ENCODE results near the gene FGF4.
"Not testable (repeated sequence)": the region's sequence is repeated elsewhere in the genome, so short reads cannot be mapped to it uniquely, and the experiment has no call there.

Gene FGF4

GRCh38 chr11:69774354-69775162 lies 583 bp downstream of the FGF4 start:
- H3K27me3 ChIP-seq (ENCODE audit: control insufficient read depth, insufficient read depth, low read length, poor library complexity, severe bottlenecking): peaks cover 71% of the 10 kb centered on the region
- no peak overlapping the region for H3K27ac ChIP-seq (ENCODE audit: insufficient read depth, low read depth, low read length, poor library complexity, severe bottlenecking)
- peak overlapping the region; percentile 29 for H3K4me3 ChIP-seq (ENCODE audit: insufficient read depth, low read depth, low read length)
- H3K4me1 ChIP-seq (ENCODE audit: control insufficient read depth, insufficient read depth, low read length): peaks cover 37% of the 10 kb centered on the region
- no peaks in the 10 kb centered on the region for H3K9me3 ChIP-seq (ENCODE audit: control insufficient read depth, low read length)
- H3K36me3 ChIP-seq (ENCODE audit: control insufficient read depth, insufficient read depth, low read length): no peaks in the 10 kb centered on the region
- WGBS, 2 experiments: 3% methylated on average over 107 of the region's 107 CpGs

- H3K4me1 ChIP-seq (ENCODE audit: control insufficient read depth, insufficient read depth, low read length): peaks cover 37% of the 10 kb centered on the region
- peak overlapping the region; percentile 29 for H3K4me3 ChIP-seq (ENCODE audit: insufficient read depth, low read depth, low read length)
- peaks cover 71% of the 10 kb centered on the region for H3K27me3 ChIP-seq (ENCODE audit: control insufficient read depth, insufficient read depth, low read length, poor library complexity, severe bottlenecking)
- H3K36me3 ChIP-seq (ENCODE audit: control insufficient read depth, insufficient read depth, low read length): no peaks in the 10 kb centered on the region
- H3K27ac ChIP-seq (ENCODE audit: insufficient read depth, low read depth, low read length, poor library complexity, severe bottlenecking): no peak overlapping the region
- no peaks in the 10 kb centered on the region for H3K9me3 ChIP-seq (ENCODE audit: control insufficient read depth, low read length)
- 43 to 46% methylated on average over 30 of the region's 30 CpGs for WGBS, 2 experiments
These were observed 1.4 kb downstream of the FGF4 start for GRCh38 chr11:69773626-69774353.

GRCh38 chr11:69771466-69771865 lies 3.7 kb downstream of the FGF4 start:
- Histone ChIP-seq H3K27ac (ENCODE audit: insufficient read depth, low read depth, low read length, poor library complexity, severe bottlenecking) (no peak overlapping the region), H3K4me1 (ENCODE audit: control insufficient read depth, insufficient read depth, low read length) (peaks cover 37% of the 10 kb centered on the region), H3K27me3 (ENCODE audit: control insufficient read depth, insufficient read depth, low read length, poor library complexity, severe bottlenecking) (peaks cover 59% of the 10 kb centered on the region), H3K4me3 (ENCODE audit: insufficient read depth, low read depth, low read length) (no peak overlapping the region), H3K36me3 (ENCODE audit: control insufficient read depth, insufficient read depth, low read length) (no peaks in the 10 kb centered on the region), H3K9me3 (ENCODE audit: control insufficient read depth, low read length) (no peaks in the 10 kb centered on the region)
- WGBS, 2 experiments: 18 to 21% methylated on average over 6 to 7 of the region's 7 CpGs

GRCh38 chr11:69770540-69770939 lies 4.6 kb downstream of the FGF4 start:
- Histone ChIP-seq H3K9me3 (ENCODE audit: control insufficient read depth, low read length) (no peaks in the 10 kb centered on the region), H3K36me3 (ENCODE audit: control insufficient read depth, insufficient read depth, low read length) (no peaks in the 10 kb centered on the region), H3K27ac (ENCODE audit: insufficient read depth, low read depth, low read length, poor library complexity, severe bottlenecking) (no peak overlapping the region), H3K4me1 (ENCODE audit: control insufficient read depth, insufficient read depth, low read length) (peaks cover 36% of the 10 kb centered on the region), H3K27me3 (ENCODE audit: control insufficient read depth, insufficient read depth, low read length, poor library complexity, severe bottlenecking) (peaks cover 49% of the 10 kb centered on the region), H3K4me3 (ENCODE audit: insufficient read depth, low read depth, low read length) (no peak overlapping the region)
- WGBS, 2 experiments: 13 to 14% methylated on average over 5 of the region's 5 CpGs

GRCh38 chr11:69765498-69765995 lies 9.6 kb downstream of the FGF4 start:
- H3K27ac ChIP-seq (ENCODE audit: insufficient read depth, low read depth, low read length, poor library complexity, severe bottlenecking): no peak overlapping the region
- 81 to 88% methylated on average over 10 of the region's 10 CpGs for WGBS, 2 experiments
- no peaks in the 10 kb centered on the region for H3K9me3 ChIP-seq (ENCODE audit: control insufficient read depth, low read length)
- no peak overlapping the region for H3K4me3 ChIP-seq (ENCODE audit: insufficient read depth, low read depth, low read length)
- no peaks in the 10 kb centered on the region for H3K36me3 ChIP-seq (ENCODE audit: control insufficient read depth, insufficient read depth, low read length)
- H3K4me1 ChIP-seq (ENCODE audit: control insufficient read depth, insufficient read depth, low read length): peaks cover under 1% of the 10 kb centered on the region
- H3K27me3 ChIP-seq (ENCODE audit: control insufficient read depth, insufficient read depth, low read length, poor library complexity, severe bottlenecking): no peaks in the 10 kb centered on the region

GRCh38 chr11:69764918-69765317 lies 10.2 kb downstream of the FGF4 start:
- 89 to 95% methylated on average over 7 of the region's 7 CpGs for WGBS, 2 experiments
- not testable (repeated sequence) for H3K9me3 ChIP-seq (ENCODE audit: control insufficient read depth, low read length); H3K4me1 ChIP-seq (ENCODE audit: control insufficient read depth, insufficient read depth, low read length); H3K27ac ChIP-seq (ENCODE audit: insufficient read depth, low read depth, low read length, poor library complexity, severe bottlenecking); H3K27me3 ChIP-seq (ENCODE audit: control insufficient read depth, insufficient read depth, low read length, poor library complexity, severe bottlenecking); H3K36me3 ChIP-seq (ENCODE audit: control insufficient read depth, insufficient read depth, low read length); H3K4me3 ChIP-seq (ENCODE audit: insufficient read depth, low read depth, low read length)

GRCh38 chr11:69760319-69760718 lies 14.8 kb downstream of the FGF4 start:
- H3K4me3 ChIP-seq (ENCODE audit: insufficient read depth, low read depth, low read length): no peak overlapping the region
- H3K36me3 ChIP-seq (ENCODE audit: control insufficient read depth, insufficient read depth, low read length): no peaks in the 10 kb centered on the region
- H3K27me3 ChIP-seq (ENCODE audit: control insufficient read depth, insufficient read depth, low read length, poor library complexity, severe bottlenecking): no peaks in the 10 kb centered on the region
- 89% methylated on average over 4 of the region's 4 CpGs for WGBS, 2 experiments
- H3K9me3 ChIP-seq (ENCODE audit: control insufficient read depth, low read length): no peaks in the 10 kb centered on the region
- no peak overlapping the region for H3K27ac ChIP-seq (ENCODE audit: insufficient read depth, low read depth, low read length, poor library complexity, severe bottlenecking)
- no peaks in the 10 kb centered on the region for H3K4me1 ChIP-seq (ENCODE audit: control insufficient read depth, insufficient read depth, low read length)

- Histone ChIP-seq H3K9me3 (ENCODE audit: control insufficient read depth, low read length) (no peaks in the 10 kb centered on the region), H3K27me3 (ENCODE audit: control insufficient read depth, insufficient read depth, low read length, poor library complexity, severe bottlenecking) (no peaks in the 10 kb centered on the region), H3K36me3 (ENCODE audit: control insufficient read depth, insufficient read depth, low read length) (no peaks in the 10 kb centered on the region), H3K27ac (ENCODE audit: insufficient read depth, low read depth, low read length, poor library complexity, severe bottlenecking) (no peak overlapping the region), H3K4me3 (ENCODE audit: insufficient read depth, low read depth, low read length) (no peak overlapping the region), H3K4me1 (ENCODE audit: control insufficient read depth, insufficient read depth, low read length) (no peaks in the 10 kb centered on the region)
- 61 to 62% methylated on average over 4 of the region's 4 CpGs for WGBS, 2 experiments
These were observed 22.3 kb downstream of the FGF4 start for GRCh38 chr11:69752890-69753289.

- no peak overlapping the region for H3K27ac ChIP-seq (ENCODE audit: insufficient read depth, low read depth, low read length, poor library complexity, severe bottlenecking)
- H3K4me1 ChIP-seq (ENCODE audit: control insufficient read depth, insufficient read depth, low read length): peaks cover 4% of the 10 kb centered on the region
- H3K27me3 ChIP-seq (ENCODE audit: control insufficient read depth, insufficient read depth, low read length, poor library complexity, severe bottlenecking): no peaks in the 10 kb centered on the region
- no peaks in the 10 kb centered on the region for H3K9me3 ChIP-seq (ENCODE audit: control insufficient read depth, low read length)
- H3K36me3 ChIP-seq (ENCODE audit: control insufficient read depth, insufficient read depth, low read length): no peaks in the 10 kb centered on the region
- no peak overlapping the region for H3K4me3 ChIP-seq (ENCODE audit: insufficient read depth, low read depth, low read length)
- 91 to 92% methylated on average over 11 of the region's 11 CpGs for WGBS, 2 experiments
These were observed 24.1 kb downstream of the FGF4 start for GRCh38 chr11:69750875-69751597.
